Cardiac muscle cell (in vitro differentiated cells and primary cell): ENCODE measurements around the gene CYBRD1. TPM values are rescaled to one million over a fixed set of nuclear protein-coding genes. Genes with fewer than 3 reads are reported as not detected.
"Not testable (repeated sequence)": the region's sequence is repeated elsewhere in the genome, so short reads cannot be mapped to it uniquely, and the experiment has no call there.

Source experiments
- DNase-seq, 2 donors: peaks; one replicate each; pipeline versions ENCODE4 v3.0.0 to v3.0.0-alpha.2; 2010 to 2017; ENCODE audit warnings: low read depth in 1 of 2, low spot score in 1 of 2
- H3K27ac ChIP-seq: fragments of 200-600 bp; sonication (generic); 2 replicates; pipeline ENCODE4 v1.5.1; 2016
- H3K27me3 ChIP-seq: fragments of 200-600 bp; sonication (generic); 2 replicates; pipeline ENCODE4 v1.6.0; 2016; ENCODE audit warnings: control low read depth
- H3K36me3 ChIP-seq: fragments of 200-600 bp; sonication (generic); 2 replicates; pipeline ENCODE4 v1.5.1; 2016; ENCODE audit warnings: control low read depth
- H3K4me1 ChIP-seq: fragments of 200-600 bp; sonication (generic); 2 replicates; pipeline ENCODE4 v1.8.1; 2017; ENCODE audit warnings: low read depth, mild to moderate bottlenecking, mixed run types
- H3K4me3 ChIP-seq: fragments of 200-600 bp; sonication (generic); 2 replicates; pipeline ENCODE4 v1.5.1; 2016; ENCODE audit warnings: mild to moderate bottlenecking
- H3K9me3 ChIP-seq: fragments of 200-600 bp; sonication (generic); 2 replicates; pipeline ENCODE4 v1.5.1; 2017; ENCODE audit warnings: low read depth, mild to moderate bottlenecking, control low read depth
- CTCF ChIP-seq: IDR thresholded peaks from 2 replicates; pipeline ENCODE4 v1.5.1; 2012; ENCODE audit warnings: low read depth, mild to moderate bottlenecking, low read length
- polyA plus RNA-seq: library from polyadenylated mRNA; unstranded; fragments of >200 nt; fragmentation: Nextera tagmentation; extraction: Ambion mirVana; gene quantifications from 2 replicates; pipeline ENCODE4 v1.2.1, GENCODE V29; 2016
- total RNA-seq: library from RNA; depleted of rRNA; stranded (reverse); fragments of >200 nt; gene quantifications from 2 replicates; pipeline ENCODE4 v1.2.3, GENCODE V29; 2016

CYBRD1 gene
- total and polyA plus RNA-seq, 2 experiments from 2014 or later, result 0.86 to 2.3 TPM

GRCh38 chr2:171533331-171533730 is 11.1 kb downstream of the CYBRD1 start:
- Histone ChIP-seq H3K36me3 (no peaks in the 10 kb centered on the region), H3K27me3 (no peaks in the 10 kb centered on the region), H3K27ac (no peak overlapping the region), H3K9me3 (no peaks in the 10 kb centered on the region), H3K4me3 (no peak overlapping the region), H3K4me1 (no peaks in the 10 kb centered on the region)
- no peak for TF ChIP-seq CTCF
- DNase-seq, result no peak

- not testable (repeated sequence) for DNase-seq, H3K27me3 ChIP-seq, H3K4me1 ChIP-seq, H3K9me3 ChIP-seq, H3K27ac ChIP-seq, H3K4me3 ChIP-seq, H3K36me3 ChIP-seq
Measured at GRCh38 chr2:171535528-171535927, 13.3 kb downstream of the CYBRD1 start.

- H3K4me1 ChIP-seq, result no peaks in the 10 kb centered on the region
- H3K27me3 ChIP-seq, result no peaks in the 10 kb centered on the region
- H3K27ac ChIP-seq, result no peak overlapping the region
- no peak for TF ChIP-seq CTCF
- H3K9me3 ChIP-seq, result no peaks in the 10 kb centered on the region
- H3K36me3 ChIP-seq, result no peaks in the 10 kb centered on the region
- no peak overlapping the region for H3K4me3 ChIP-seq
- DNase-seq, result no peak
Measured at GRCh38 chr2:171540437-171540836, 18.2 kb downstream of the CYBRD1 start.

- DNase-seq, result no peak
- TF ChIP-seq CTCF, result peak; percentile 42
Measured at GRCh38 chr2:171541202-171541887, 19.1 kb downstream of the CYBRD1 start.

GRCh38 chr2:171545086-171545485 is 22.8 kb downstream of the CYBRD1 start:
- no peaks in the 10 kb centered on the region for H3K27me3 ChIP-seq
- no peak for DNase-seq
- no peaks in the 10 kb centered on the region for H3K36me3 ChIP-seq
- no peaks in the 10 kb centered on the region for H3K4me1 ChIP-seq
- H3K4me3 ChIP-seq, result no peak overlapping the region
- no peaks in the 10 kb centered on the region for H3K9me3 ChIP-seq
- TF ChIP-seq CTCF, result no peak
- no peak overlapping the region for H3K27ac ChIP-seq

More at GRCh38 chr2:171541202-171541887, 19.1 kb downstream of the CYBRD1 start:
- H3K4me1 ChIP-seq, result no peaks in the 10 kb centered on the region
- H3K4me3 ChIP-seq, result no peak overlapping the region
- no peak overlapping the region for H3K27ac ChIP-seq
- no peaks in the 10 kb centered on the region for H3K27me3 ChIP-seq
- H3K9me3 ChIP-seq, result no peaks in the 10 kb centered on the region
- no peaks in the 10 kb centered on the region for H3K36me3 ChIP-seq

- TF ChIP-seq CTCF, result no peak
- Histone ChIP-seq H3K36me3 (no peaks in the 10 kb centered on the region), H3K27me3 (no peaks in the 10 kb centered on the region), H3K27ac (no peak overlapping the region), H3K4me3 (no peak overlapping the region), H3K9me3 (no peaks in the 10 kb centered on the region), H3K4me1 (no peaks in the 10 kb centered on the region)
- DNase-seq, result no peak
Measured at GRCh38 chr2:171547256-171547655, 25.0 kb downstream of the CYBRD1 start.
